Measurements from ENCODE around the gene SIRPB1. TPM values are rescaled to one million over a fixed set of nuclear protein-coding genes. Genes with fewer than 3 reads are reported as not detected.

Gene SIRPB1
- total RNA-seq, 1 donor = 0.90 TPM

DNA sequence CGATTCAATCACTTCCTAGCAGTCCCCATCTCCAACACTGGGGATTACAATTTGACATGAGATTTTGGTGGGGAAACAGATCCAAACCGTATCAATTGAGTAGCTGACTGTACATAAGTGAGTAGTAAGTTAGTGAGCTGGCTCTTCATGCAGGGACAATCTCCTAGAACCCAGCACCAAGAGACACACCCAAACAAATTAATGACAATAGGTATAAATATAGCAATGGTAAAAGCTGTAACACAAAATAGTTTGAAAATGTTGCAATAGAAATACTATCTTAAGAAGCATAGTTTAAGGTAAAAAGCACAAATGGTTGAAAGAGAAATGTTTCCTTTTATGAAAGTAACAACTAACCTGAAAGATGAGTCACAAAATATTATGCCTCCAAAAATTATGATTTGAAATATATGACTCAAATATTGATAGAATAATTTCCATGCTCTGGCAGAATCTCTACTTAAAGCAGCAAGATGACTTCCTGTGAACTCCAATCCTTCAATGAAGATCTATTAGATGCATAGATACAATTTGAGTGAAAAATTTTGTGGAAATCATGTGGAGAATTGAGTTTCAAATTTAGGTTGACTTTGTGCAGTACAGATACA is 5.4 kb upstream of the SIRPB1 start:
- H3K4me3 ChIP-seq (ENCODE audit: low read depth, low read length) = no peak overlapping the region
- no peak for DNase-seq (ENCODE audit: low read depth)
- TF ChIP-seq, protein P1, sequence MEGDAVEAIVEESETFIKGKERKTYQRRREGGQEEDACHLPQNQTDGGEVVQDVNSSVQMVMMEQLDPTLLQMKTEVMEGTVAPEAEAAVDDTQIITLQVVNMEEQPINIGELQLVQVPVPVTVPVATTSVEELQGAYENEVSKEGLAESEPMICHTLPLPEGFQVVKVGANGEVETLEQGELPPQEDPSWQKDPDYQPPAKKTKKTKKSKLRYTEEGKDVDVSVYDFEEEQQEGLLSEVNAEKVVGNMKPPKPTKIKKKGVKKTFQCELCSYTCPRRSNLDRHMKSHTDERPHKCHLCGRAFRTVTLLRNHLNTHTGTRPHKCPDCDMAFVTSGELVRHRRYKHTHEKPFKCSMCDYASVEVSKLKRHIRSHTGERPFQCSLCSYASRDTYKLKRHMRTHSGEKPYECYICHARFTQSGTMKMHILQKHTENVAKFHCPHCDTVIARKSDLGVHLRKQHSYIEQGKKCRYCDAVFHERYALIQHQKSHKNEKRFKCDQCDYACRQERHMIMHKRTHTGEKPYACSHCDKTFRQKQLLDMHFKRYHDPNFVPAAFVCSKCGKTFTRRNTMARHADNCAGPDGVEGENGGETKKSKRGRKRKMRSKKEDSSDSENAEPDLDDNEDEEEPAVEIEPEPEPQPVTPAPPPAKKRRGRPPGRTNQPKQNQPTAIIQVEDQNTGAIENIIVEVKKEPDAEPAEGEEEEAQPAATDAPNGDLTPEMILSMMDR (IDR thresholded peaks at IDR 0.05; ENCODE audit: insufficient read depth, low read length) = no peak

DNA sequence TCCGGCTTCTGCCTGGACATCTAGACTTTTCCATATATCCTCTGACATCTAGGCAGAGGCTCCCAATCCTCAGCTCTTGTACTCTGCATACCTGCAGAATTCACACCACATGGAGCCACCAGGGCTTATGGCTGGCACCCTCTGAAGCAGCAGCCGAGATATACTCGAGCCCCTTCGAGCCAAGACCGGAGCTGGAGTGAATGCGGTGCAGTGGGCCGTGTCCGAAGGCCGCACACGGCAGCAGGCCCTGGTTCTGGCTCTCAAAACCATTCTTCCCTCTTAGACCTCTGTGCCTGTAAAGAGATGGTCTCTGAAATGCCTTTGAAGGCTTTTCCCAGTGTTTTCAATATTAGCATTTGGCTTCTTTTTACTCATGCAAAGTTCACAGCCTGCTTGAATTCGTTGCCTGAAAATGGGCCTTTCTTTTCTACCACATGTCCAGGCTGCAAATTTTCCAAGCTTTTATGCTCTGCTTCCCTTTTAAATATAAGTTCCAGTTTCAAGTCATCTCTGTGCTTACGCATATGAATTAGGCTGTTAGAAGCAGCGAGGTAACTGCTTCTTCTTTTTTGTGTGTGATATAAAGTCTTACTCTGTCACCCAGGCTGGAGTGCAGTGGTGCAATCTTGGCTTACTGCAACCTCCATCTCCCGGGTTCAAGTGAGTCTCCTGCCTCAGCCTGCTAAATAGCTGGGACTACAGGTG is 3.8 kb upstream of the SIRPB1 start:
- DNase-seq (ENCODE audit: low read depth) = no peak
- TF ChIP-seq, protein P1 (IDR thresholded peaks at IDR 0.05; ENCODE audit: insufficient read depth, low read length) = no peak
- H3K4me3 ChIP-seq (ENCODE audit: low read depth, low read length) = no peak overlapping the region

DNA sequence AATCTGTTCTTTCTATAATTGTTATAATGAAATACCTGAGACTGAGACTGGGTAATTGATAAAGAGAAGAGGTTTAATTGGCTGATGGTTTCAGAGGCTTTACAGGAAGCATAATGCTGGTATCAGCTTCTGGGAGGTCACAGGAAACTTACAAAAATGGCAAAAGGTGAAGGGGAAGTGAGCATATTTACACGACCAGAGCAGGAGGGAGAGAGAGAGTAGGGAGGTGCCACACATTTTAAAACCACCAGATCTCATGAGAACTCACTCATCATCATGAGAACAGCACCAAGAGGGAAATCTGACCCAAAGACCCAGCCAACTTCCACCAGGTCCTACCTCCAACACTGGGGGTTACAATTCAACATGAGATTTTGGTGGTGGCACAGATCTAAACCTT is 2.6 kb upstream of the SIRPB1 start:
- no peak overlapping the region for H3K4me3 ChIP-seq (ENCODE audit: low read depth, low read length)
- TF ChIP-seq, protein P1 (IDR thresholded peaks at IDR 0.05; ENCODE audit: insufficient read depth, low read length) = no peak
- DNase-seq (ENCODE audit: low read depth) = no peak

DNA sequence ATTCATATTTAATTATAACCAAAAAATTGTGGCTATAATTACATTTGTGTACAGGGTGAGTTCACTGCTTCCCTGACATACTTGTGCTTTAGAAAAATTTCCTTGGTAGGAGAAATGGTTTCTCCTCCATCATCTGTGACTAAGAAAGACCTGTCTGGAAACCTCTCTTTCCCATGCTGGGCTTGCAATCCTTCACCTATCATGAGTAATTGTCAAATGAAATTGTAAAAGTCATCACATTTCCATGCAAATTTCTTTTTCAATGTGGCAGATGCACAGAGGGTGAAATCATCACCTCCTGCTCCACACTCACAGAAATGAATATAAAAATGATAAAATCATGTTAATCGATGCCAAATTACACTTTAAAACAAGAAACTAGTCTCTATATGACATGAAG is 1.5 kb upstream of the SIRPB1 start:
- no peak overlapping the region for H3K4me3 ChIP-seq (ENCODE audit: low read depth, low read length)
- TF ChIP-seq, protein P1 (IDR thresholded peaks at IDR 0.05; ENCODE audit: insufficient read depth, low read length) = no peak
- no peak for DNase-seq (ENCODE audit: low read depth)

DNA sequence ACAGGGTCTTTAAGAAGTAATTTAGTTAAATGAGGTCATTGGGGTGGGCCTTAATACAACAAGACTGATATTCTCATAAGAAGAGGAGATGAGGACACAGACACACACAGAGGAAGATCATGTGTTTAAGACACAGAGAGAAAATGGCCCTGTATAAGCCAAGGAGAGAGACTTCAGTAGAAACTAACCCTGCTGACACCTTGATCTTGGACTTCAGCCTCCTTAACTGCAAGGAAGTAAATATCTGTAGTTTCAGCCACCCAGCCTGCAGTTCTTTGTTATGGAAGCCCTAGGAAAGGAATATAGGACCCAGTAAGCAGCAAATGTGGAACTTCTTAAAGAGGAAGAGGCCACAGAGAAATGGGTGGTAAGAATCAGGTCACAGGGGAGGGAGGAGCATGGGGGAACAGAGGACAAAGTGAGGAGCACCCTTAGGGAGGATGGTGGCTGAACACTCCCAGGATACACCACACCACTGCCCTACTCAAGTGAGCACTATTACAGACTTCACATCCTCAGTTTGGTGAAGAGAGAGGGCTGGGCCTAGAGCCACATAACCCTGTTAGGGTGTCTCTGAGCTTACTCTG is 762 bp downstream of the SIRPB1 start:
- TF ChIP-seq, protein P1 (IDR thresholded peaks at IDR 0.05; ENCODE audit: insufficient read depth, low read length) = no peak
- no peak for DNase-seq (ENCODE audit: low read depth)
- no peak overlapping the region for H3K4me3 ChIP-seq (ENCODE audit: low read depth, low read length)

DNA sequence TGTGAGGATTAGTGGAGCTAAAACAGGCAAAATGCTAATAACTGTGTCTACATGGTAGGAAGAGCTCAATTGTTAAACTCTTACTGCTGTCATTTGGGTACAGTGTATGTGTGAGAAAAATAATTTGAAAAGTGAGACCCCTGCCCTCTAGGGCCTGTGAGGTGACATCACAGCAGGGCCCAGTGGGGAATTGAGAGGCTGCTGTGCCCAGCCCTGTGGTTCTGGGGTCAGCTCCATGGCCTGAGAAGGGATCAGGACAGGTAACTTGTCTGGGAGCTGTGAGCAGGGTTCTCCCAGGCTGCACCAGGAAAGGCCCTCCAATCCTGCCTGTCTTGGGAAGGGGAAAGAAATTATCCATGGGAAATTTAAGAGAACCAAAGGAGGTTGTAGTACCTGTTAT is 1.3 kb downstream of the SIRPB1 start:
- TF ChIP-seq, protein P1 (IDR thresholded peaks at IDR 0.05; ENCODE audit: insufficient read depth, low read length) = no peak
- H3K4me3 ChIP-seq (ENCODE audit: low read depth, low read length) = no peak overlapping the region
- no peak for DNase-seq (ENCODE audit: low read depth)
